B cell (primary cell): Measurements from ENCODE around the gene TSC1. TPM values are rescaled to one million over a fixed set of nuclear protein-coding genes. Genes with fewer than 3 reads are reported as not detected.

ENCODE experiments used
- ATAC-seq: fragments of 200-7000 bp; cut with Tn5 transposase; one replicate; pipeline ENCODE4 v1.10.0; 2021; ENCODE audit warnings: low read depth, mild to moderate bottlenecking, moderate number of reproducible peaks, moderate library complexity
- CTCF ChIA-PET: fragments of 350-600 bp; sonication (Branson Sonifier 250); formaldehyde crosslinking; loops from one replicate; lab custom pipeline; 2021; ENCODE audit warnings: antibody characterized with exemption, inconsistent platforms; lab: Charles Lee
- POLR2A ChIA-PET: fragments of 350-600 bp; sonication (Branson Sonifier 250); formaldehyde crosslinking; loops from one replicate; lab custom pipeline; 2021; ENCODE audit warnings: antibody characterized with exemption; lab: Charles Lee
- DNase-seq: peaks from one replicate; pipeline ENCODE4 v3.0.0; 2013
- H2AFZ ChIP-seq: 2 replicates; pipeline ENCODE4 v1.6.1; 2012; ENCODE audit warnings: mild to moderate bottlenecking, low read depth, low read length; ENCODE audit not compliant: insufficient read depth, poor library complexity, severe bottlenecking
- H3K27ac ChIP-seq, 2 donors: 1 replicate in 1 of 2; 2 replicates in 1 of 2; pipeline ENCODE4 v1.5.1; 2012 to 2013; ENCODE audit warnings: low read length in 2 of 2, mild to moderate bottlenecking in 2 of 2, moderate library complexity in 1 of 2
- H3K27me3 ChIP-seq, 4 experiments: fragments of 200-600 bp in 1 of 4; sonication (generic) in 1 of 4; replicated peaks in 1 of 4; 1 replicate in 2 of 4; 2 replicates in 2 of 4; pipeline versions ENCODE4 v1.6.1 to v1.7.0; 2013 to 2016; ENCODE audit warnings: low read length in 3 of 4, mild to moderate bottlenecking in 2 of 4, mixed read lengths in 1 of 4, moderate library complexity in 1 of 4; ENCODE audit not compliant: insufficient read depth in 4 of 4, control insufficient read depth in 3 of 4; ENCODE audit errors: control extremely low read depth in 1 of 4
- H3K36me3 ChIP-seq, 2 experiments: replicated peaks in 1 of 2; 1 replicate in 1 of 2; 2 replicates in 1 of 2; pipeline versions ENCODE4 v1.6.1 to v1.7.1; 2013; ENCODE audit warnings: low read length in 1 of 2; ENCODE audit not compliant: insufficient read depth in 2 of 2, control insufficient read depth in 1 of 2; ENCODE audit errors: control extremely low read depth in 1 of 2, extremely low read depth in 1 of 2
- H3K4me1 ChIP-seq, 2 donors: fragments of 200-600 bp in 1 of 2; sonication (generic) in 1 of 2; 1 replicate in 1 of 2; 2 replicates in 1 of 2; pipeline versions ENCODE4 v1.5.1 to v1.6.1; 2013 to 2017; ENCODE audit warnings: low read length in 2 of 2; ENCODE audit not compliant: control insufficient read depth in 2 of 2, insufficient read depth in 2 of 2
- H3K4me2 ChIP-seq: replicated peaks from 2 replicates; pipeline ENCODE3; 2012; ENCODE audit warnings: mild to moderate bottlenecking, low read depth, low read length; ENCODE audit not compliant: poor library complexity, severe bottlenecking
- H3K4me3 ChIP-seq, 5 experiments: fragments of 200-600 bp in 1 of 5; sonication (generic) in 1 of 5; 1 replicate in 3 of 5; 2 replicates in 2 of 5; pipeline versions ENCODE4 v1.5.1 to v1.7.0; 2011 to 2016; ENCODE audit warnings: low read length in 4 of 5, mild to moderate bottlenecking in 4 of 5, low read depth in 2 of 5, control low read depth in 1 of 5, moderate library complexity in 1 of 5; ENCODE audit not compliant: insufficient read depth in 1 of 5; ENCODE audit errors: control extremely low read depth in 1 of 5, extremely low read depth in 1 of 5
- H3K79me2 ChIP-seq: fragments of 200-600 bp; sonication (generic); one replicate; pipeline ENCODE4 v1.6.0; 2016; ENCODE audit warnings: low read length; ENCODE audit not compliant: control insufficient read depth, insufficient read depth
- H3K9ac ChIP-seq: fragments of 200-600 bp; sonication (generic); 2 replicates; pipeline ENCODE4 v1.6.1; 2017; ENCODE audit warnings: mild to moderate bottlenecking, low read length, moderate library complexity
- H3K9me3 ChIP-seq, 3 donors: one replicate each; pipeline versions ENCODE4 v1.6.1 to v1.7.1; 2013; ENCODE audit warnings: low read length in 2 of 3; ENCODE audit not compliant: control insufficient read depth in 2 of 3, insufficient read depth in 1 of 3; ENCODE audit errors: control extremely low read depth in 1 of 3
- H4K20me1 ChIP-seq: 2 replicates; pipeline ENCODE4 v1.6.0; 2012; ENCODE audit warnings: mild to moderate bottlenecking, low read length; ENCODE audit not compliant: insufficient read depth, control insufficient read depth, poor library complexity, severe bottlenecking
- H3K27ac Mint-ChIP-seq: one replicate; pipeline ENCODE4 v1.8.0; 2021; ENCODE audit warnings: mixed read lengths
- H3K27me3 Mint-ChIP-seq: one replicate; pipeline ENCODE4 v1.8.0; 2021; ENCODE audit warnings: mixed read lengths
- H3K4me1 Mint-ChIP-seq: one replicate; pipeline ENCODE4 v1.8.0; 2021; ENCODE audit warnings: mixed read lengths
- H3K4me3 Mint-ChIP-seq: one replicate; pipeline ENCODE4 v1.8.0; 2021; ENCODE audit warnings: mixed read lengths
- H3K9me3 Mint-ChIP-seq: one replicate; pipeline ENCODE4 v1.8.0; 2022; ENCODE audit warnings: mixed read lengths; ENCODE audit not compliant: insufficient read depth
- EZH2 ChIP-seq: IDR thresholded peaks from 2 replicates; pipeline ENCODE4 v1.6.1; 2012; ENCODE audit warnings: borderline replicate concordance, low read depth, mild to moderate bottlenecking, moderate library complexity, low read length; ENCODE audit not compliant: insufficient read depth, poor library complexity, severe bottlenecking
- WGBS: methylation state at CpG from one replicate; pipeline ENCODE4 v1.1.5; 2013; ENCODE audit warnings: missing lambda C conversion rate; ENCODE audit not compliant: insufficient coverage; 5-methylcytosine and 5-hydroxymethylcytosine counted together
- intact Hi-C: fragments of 100-400 bp; cut with micrococcal nuclease; formaldehyde crosslinking; loops from one replicate; pipeline ENCODE4 v1.10.0; 2022
- polyA plus RNA-seq: library from polyadenylated mRNA; depleted of rRNA; stranded (reverse); fragments of >200 nt; gene quantifications from 2 replicates; pipeline ENCODE4 v1.2.3, GENCODE V29; 2012
- total RNA-seq, 2 donors: library from RNA; stranded (reverse); fragments of 120-200 nt in 1 of 2; gene quantifications; 1 replicate in 1 of 2; 2 replicates in 1 of 2; pipeline versions ENCODE4 v1.2.3 to v1.2.4, GENCODE V29; 2013 to 2022
- TF ChIP-seq, protein P1 (sequence below): fragments of 200-600 bp; IDR thresholded peaks from one replicate; pipeline ENCODE4 v1.8.0; 2022; ENCODE audit warnings: antibody characterized with exemption, mild to moderate bottlenecking

TSC1 gene
- total and polyA plus RNA-seq, 2 donors (not counting 1 experiment from before 2014, with no cell fraction given): 34.4 to 102 TPM

DNA sequence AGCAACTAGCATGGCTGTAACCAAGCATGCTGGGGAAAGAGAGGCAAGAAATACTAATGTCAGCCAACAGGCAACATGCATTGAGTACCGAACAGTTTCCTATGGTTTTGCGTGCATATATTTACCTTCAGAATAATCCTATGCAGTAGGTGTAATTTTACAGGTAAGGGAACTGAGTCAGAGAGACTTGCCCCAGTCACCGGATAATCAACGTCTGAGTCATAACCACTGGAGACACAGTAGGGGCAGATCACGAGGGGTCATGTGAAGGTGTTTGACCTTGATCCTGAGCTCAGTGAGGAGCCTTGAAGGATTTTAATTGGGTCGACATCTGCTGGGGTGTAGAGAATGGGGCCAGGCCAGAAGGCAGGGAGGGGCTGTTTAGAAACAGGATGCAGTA lies 13.4 kb upstream of the TSC1 start:
- Mint-ChIP-seq H3K27me3 (peaks cover 29% of the 10 kb centered on the region), H3K4me1 (no peaks in the 10 kb centered on the region), H3K27ac (no peak overlapping the region), H3K9me3 (peaks cover 8% of the 10 kb centered on the region), H3K4me3 (no peak overlapping the region)
- no peaks in the 10 kb centered on the region for H3K36me3 ChIP-seq
- H3K79me2 ChIP-seq: no peaks in the 10 kb centered on the region
- H3K27me3 ChIP-seq: no peaks in the 10 kb centered on the region
- H3K9me3 ChIP-seq: peaks cover 0 to 28% (median 14%) of the 10 kb centered on the region in 3 donors
- POLR2A ChIA-PET: no interaction called here
- no peaks in the 10 kb centered on the region for H4K20me1 ChIP-seq
- H3K4me1 ChIP-seq: no peaks in the 10 kb centered on the region
- ATAC-seq (no peak), DNase-seq (no peak)
- H3K4me2 ChIP-seq: no peak overlapping the region
- H3K4me3 ChIP-seq: no peak overlapping the region
- H3K9ac ChIP-seq: no peak overlapping the region
- no peak overlapping the region for H3K27ac ChIP-seq
- TF ChIP-seq, protein P1, sequence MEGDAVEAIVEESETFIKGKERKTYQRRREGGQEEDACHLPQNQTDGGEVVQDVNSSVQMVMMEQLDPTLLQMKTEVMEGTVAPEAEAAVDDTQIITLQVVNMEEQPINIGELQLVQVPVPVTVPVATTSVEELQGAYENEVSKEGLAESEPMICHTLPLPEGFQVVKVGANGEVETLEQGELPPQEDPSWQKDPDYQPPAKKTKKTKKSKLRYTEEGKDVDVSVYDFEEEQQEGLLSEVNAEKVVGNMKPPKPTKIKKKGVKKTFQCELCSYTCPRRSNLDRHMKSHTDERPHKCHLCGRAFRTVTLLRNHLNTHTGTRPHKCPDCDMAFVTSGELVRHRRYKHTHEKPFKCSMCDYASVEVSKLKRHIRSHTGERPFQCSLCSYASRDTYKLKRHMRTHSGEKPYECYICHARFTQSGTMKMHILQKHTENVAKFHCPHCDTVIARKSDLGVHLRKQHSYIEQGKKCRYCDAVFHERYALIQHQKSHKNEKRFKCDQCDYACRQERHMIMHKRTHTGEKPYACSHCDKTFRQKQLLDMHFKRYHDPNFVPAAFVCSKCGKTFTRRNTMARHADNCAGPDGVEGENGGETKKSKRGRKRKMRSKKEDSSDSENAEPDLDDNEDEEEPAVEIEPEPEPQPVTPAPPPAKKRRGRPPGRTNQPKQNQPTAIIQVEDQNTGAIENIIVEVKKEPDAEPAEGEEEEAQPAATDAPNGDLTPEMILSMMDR: no peak
- no peak for TF ChIP-seq EZH2
- no peak overlapping the region for H2AFZ ChIP-seq
- WGBS: 99% methylated on average over 5 of the region's 6 CpGs
- CTCF ChIA-PET: no interaction called here
- intact Hi-C loops: no loop called here

GRCh38 chr9:132955768-132956167 lies 11.4 kb upstream of the TSC1 start:
- no peak overlapping the region for H3K27ac Mint-ChIP-seq
- H3K4me3 Mint-ChIP-seq: no peak overlapping the region
- Histone ChIP-seq H3K9me3 (peaks cover 0 to 28% (median 14%) of the 10 kb centered on the region in 3 donors), H3K79me2 (no peaks in the 10 kb centered on the region), H3K4me2 (no peak overlapping the region), H3K27me3 (no peaks in the 10 kb centered on the region), H3K9ac (no peak overlapping the region), H3K4me1 (no peaks in the 10 kb centered on the region), H4K20me1 (no peaks in the 10 kb centered on the region), H3K27ac (no peak overlapping the region), H3K36me3 (no peaks in the 10 kb centered on the region), H2AFZ (no peak overlapping the region), H3K4me3 (no peak overlapping the region)
- H3K4me1 Mint-ChIP-seq: no peaks in the 10 kb centered on the region
- POLR2A ChIA-PET: no interaction called here
- 100% methylated on average over 1 of the region's 2 CpGs for WGBS
- CTCF ChIA-PET: no interaction called here
- H3K9me3 Mint-ChIP-seq: peaks cover 8% of the 10 kb centered on the region
- no peak for DNase-seq
- H3K27me3 Mint-ChIP-seq: peaks cover 28% of the 10 kb centered on the region
- no peak for ATAC-seq
- TF ChIP-seq, protein P1: no peak
- no peak for TF ChIP-seq EZH2
- intact Hi-C loops: no loop called here
